ENCODE data around the gene LDHA.

The LDHA gene

DNA sequence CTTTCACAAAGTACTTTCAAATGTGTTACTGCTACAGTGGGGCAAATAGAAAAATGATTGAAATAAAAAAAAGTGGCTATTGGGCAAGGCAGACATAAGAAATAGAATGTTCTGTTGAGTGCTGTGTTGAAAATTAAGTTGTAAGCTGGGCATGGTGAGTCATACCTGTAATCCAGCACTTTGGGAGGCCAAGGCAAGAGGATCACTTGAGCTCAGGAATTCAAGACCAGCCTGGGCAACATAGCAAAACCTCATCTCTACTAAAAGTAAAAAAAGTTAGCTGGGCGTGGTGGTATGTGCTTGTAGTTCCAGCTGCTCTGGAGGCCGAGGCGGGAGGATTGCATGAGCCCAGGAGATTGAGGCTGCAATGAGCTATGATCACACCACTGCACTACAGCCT lies 26.9 kb upstream of the LDHA start:
- no peaks in the 10 kb centered on the region for H3K27me3 ChIP-seq (ENCODE audit: insufficient read depth, poor library complexity, severe bottlenecking)
- H3K4me1 ChIP-seq (ENCODE audit: insufficient read depth, poor library complexity, severe bottlenecking): no peaks in the 10 kb centered on the region
- no peak for DNase-seq (ENCODE audit: low spot score)
- TF ChIP-seq, protein P1, sequence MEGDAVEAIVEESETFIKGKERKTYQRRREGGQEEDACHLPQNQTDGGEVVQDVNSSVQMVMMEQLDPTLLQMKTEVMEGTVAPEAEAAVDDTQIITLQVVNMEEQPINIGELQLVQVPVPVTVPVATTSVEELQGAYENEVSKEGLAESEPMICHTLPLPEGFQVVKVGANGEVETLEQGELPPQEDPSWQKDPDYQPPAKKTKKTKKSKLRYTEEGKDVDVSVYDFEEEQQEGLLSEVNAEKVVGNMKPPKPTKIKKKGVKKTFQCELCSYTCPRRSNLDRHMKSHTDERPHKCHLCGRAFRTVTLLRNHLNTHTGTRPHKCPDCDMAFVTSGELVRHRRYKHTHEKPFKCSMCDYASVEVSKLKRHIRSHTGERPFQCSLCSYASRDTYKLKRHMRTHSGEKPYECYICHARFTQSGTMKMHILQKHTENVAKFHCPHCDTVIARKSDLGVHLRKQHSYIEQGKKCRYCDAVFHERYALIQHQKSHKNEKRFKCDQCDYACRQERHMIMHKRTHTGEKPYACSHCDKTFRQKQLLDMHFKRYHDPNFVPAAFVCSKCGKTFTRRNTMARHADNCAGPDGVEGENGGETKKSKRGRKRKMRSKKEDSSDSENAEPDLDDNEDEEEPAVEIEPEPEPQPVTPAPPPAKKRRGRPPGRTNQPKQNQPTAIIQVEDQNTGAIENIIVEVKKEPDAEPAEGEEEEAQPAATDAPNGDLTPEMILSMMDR (IDR thresholded peaks at IDR 0.05; ENCODE audit: poor library complexity, severe bottlenecking): no peak
- H3K9me3 ChIP-seq (ENCODE audit: severe bottlenecking): no peaks in the 10 kb centered on the region
- no peak for ATAC-seq (ENCODE audit: low read depth)
- H3K4me3 ChIP-seq (ENCODE audit: severe bottlenecking): no peak overlapping the region
- H3K36me3 ChIP-seq (ENCODE audit: low read depth): peaks cover 41% of the 10 kb centered on the region
- no peak overlapping the region for H3K27ac ChIP-seq (ENCODE audit: poor library complexity, severe bottlenecking)

DNA sequence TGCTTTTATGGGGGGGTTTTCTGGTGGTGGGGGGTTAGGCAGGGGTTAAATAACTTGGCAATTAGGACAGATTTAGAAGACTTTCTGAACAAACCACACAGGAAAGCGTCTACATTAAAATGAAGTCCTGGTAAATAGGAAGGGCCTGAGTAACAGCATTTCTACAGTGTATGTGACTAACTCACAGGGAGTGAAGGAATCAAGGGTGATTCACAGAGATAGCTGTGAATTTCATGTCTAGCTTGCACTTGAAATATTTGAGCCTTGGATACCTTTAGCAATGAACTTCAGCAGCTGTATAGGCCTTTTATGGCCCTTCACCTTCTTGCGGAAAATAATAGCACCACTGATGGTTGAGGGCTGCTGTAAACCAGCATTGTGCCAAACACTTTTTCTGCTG lies 26.1 kb upstream of the LDHA start:
- TF ChIP-seq, protein P1 (IDR thresholded peaks at IDR 0.05; ENCODE audit: poor library complexity, severe bottlenecking): no peak
- Histone ChIP-seq H3K4me1 (ENCODE audit: insufficient read depth, poor library complexity, severe bottlenecking) (no peaks in the 10 kb centered on the region), H3K9me3 (ENCODE audit: severe bottlenecking) (no peaks in the 10 kb centered on the region), H3K27ac (ENCODE audit: poor library complexity, severe bottlenecking) (peak overlapping the region; percentile 23), H3K4me3 (ENCODE audit: severe bottlenecking) (no peak overlapping the region), H3K27me3 (ENCODE audit: insufficient read depth, poor library complexity, severe bottlenecking) (no peaks in the 10 kb centered on the region), H3K36me3 (ENCODE audit: low read depth) (peaks cover 35% of the 10 kb centered on the region)
- ATAC-seq (ENCODE audit: low read depth): peak; percentile 58
- DNase-seq (ENCODE audit: low spot score): no peak

DNA sequence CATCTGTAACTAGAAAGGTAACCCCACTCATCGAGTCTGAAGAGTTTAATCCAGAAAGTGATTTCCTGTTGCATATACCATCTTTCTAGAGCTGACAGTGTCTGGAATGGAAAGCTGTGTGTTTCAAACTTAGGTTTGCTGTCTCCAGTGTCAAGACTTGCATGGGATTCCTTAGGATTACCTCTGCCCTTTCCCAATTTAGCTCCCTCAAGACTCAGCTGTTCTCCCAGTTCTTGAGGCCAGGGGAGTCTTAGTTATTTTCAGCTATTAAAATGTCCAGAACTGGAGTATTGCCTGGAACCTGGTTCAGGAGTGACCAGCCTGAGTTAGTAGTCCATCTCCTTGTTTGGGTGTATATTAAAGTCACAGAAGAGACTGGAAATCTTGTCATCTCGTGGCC lies 25.0 kb upstream of the LDHA start:
- Histone ChIP-seq H3K4me1 (ENCODE audit: insufficient read depth, poor library complexity, severe bottlenecking) (no peaks in the 10 kb centered on the region), H3K36me3 (ENCODE audit: low read depth) (peaks cover 24% of the 10 kb centered on the region), H3K4me3 (ENCODE audit: severe bottlenecking) (no peak overlapping the region), H3K27ac (ENCODE audit: poor library complexity, severe bottlenecking) (no peak overlapping the region), H3K9me3 (ENCODE audit: severe bottlenecking) (no peaks in the 10 kb centered on the region), H3K27me3 (ENCODE audit: insufficient read depth, poor library complexity, severe bottlenecking) (no peaks in the 10 kb centered on the region)
- DNase-seq (ENCODE audit: low spot score) (no peak), ATAC-seq (ENCODE audit: low read depth) (no peak)
- TF ChIP-seq, protein P1 (IDR thresholded peaks at IDR 0.05; ENCODE audit: poor library complexity, severe bottlenecking): no peak

DNA sequence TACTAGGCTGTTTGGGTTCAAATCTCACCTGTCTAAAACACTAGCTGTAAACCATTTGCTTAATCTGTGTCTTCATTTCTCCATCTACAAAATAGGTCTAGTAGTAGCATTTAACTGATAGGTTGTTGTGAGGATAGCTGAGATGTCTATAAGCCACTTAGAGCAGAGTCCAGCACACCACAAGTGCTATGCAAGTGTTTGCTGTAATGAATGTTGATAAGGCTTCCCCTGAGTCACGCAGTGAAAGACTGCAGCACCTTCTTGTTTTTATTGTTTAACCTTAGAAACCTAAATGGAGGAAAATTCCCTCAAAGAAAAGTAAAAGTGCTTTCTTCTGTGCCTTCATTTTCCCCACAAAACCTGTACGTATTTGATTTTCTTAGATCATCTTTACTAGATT lies 23.1 kb upstream of the LDHA start:
- Histone ChIP-seq H3K4me1 (ENCODE audit: insufficient read depth, poor library complexity, severe bottlenecking) (no peaks in the 10 kb centered on the region), H3K27me3 (ENCODE audit: insufficient read depth, poor library complexity, severe bottlenecking) (no peaks in the 10 kb centered on the region), H3K36me3 (ENCODE audit: low read depth) (peaks cover 10% of the 10 kb centered on the region), H3K9me3 (ENCODE audit: severe bottlenecking) (no peaks in the 10 kb centered on the region), H3K27ac (ENCODE audit: poor library complexity, severe bottlenecking) (no peak overlapping the region), H3K4me3 (ENCODE audit: severe bottlenecking) (no peak overlapping the region)
- DNase-seq (ENCODE audit: low spot score): no peak
- TF ChIP-seq, protein P1 (IDR thresholded peaks at IDR 0.05; ENCODE audit: poor library complexity, severe bottlenecking): no peak
- no peak for ATAC-seq (ENCODE audit: low read depth)

DNA sequence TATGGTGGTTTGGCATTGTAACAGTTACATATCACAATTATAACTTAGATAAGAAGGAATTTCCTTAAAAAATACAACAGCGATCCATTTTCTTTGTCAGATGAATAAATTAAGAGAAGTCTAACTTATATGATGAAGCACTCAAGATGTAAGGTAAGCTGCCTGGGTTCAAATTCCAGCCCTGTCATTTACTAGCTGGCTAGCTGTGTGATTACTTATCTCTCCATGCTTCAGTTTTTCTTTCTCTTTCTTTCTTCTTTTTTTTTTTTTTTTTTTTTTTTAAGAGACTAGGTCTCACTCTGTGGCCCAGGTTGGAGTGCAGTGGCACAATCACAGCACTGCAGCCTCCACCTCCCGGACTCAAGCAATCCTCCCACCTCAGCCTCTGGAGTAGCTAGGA lies 22.2 kb upstream of the LDHA start:
- Histone ChIP-seq H3K9me3 (ENCODE audit: severe bottlenecking) (no peaks in the 10 kb centered on the region), H3K27ac (ENCODE audit: poor library complexity, severe bottlenecking) (no peak overlapping the region), H3K36me3 (ENCODE audit: low read depth) (peaks cover under 1% of the 10 kb centered on the region), H3K27me3 (ENCODE audit: insufficient read depth, poor library complexity, severe bottlenecking) (no peaks in the 10 kb centered on the region), H3K4me3 (ENCODE audit: severe bottlenecking) (no peak overlapping the region), H3K4me1 (ENCODE audit: insufficient read depth, poor library complexity, severe bottlenecking) (no peaks in the 10 kb centered on the region)
- TF ChIP-seq, protein P1 (IDR thresholded peaks at IDR 0.05; ENCODE audit: poor library complexity, severe bottlenecking): no peak
- no peak for DNase-seq (ENCODE audit: low spot score)
- no peak for ATAC-seq (ENCODE audit: low read depth)

All from RWPE2 (cell line).